Right lobe of liver (tissue), 6 donors: ENCODE measurements around the gene ITGA11. TPM values are rescaled to one million over a fixed set of nuclear protein-coding genes. Genes with fewer than 3 reads are reported as not detected.
A peak's percentile ranks its signal among the peaks of the same experiment; 100 is the strongest.

Experiments
- ATAC-seq, 4 donors: fragments of 200-7000 bp; cut with Tn5 transposase; one replicate each; pipeline ENCODE4 v1.9.1; 2020; ENCODE audit warnings: mild to moderate bottlenecking in 4 of 4, moderate library complexity in 4 of 4
- DNase-seq, 3 donors: peaks; one replicate each; pipeline ENCODE4 v3.0.0-alpha.2; 2020
- H3K27ac ChIP-seq, 3 donors: fragments of 200-600 bp; one replicate each; pipeline ENCODE4 v1.8.0; 2022
- H3K27me3 ChIP-seq, 2 donors: fragments of 200-600 bp; one replicate each; pipeline ENCODE4 v1.8.0; 2022
- H3K36me3 ChIP-seq, 4 donors: fragments of 200-600 bp; sonication (generic) in 1 of 4; one replicate each; pipeline versions ENCODE4 v1.5.1 to v1.8.0; 2017 to 2022; ENCODE audit warnings: control low read depth in 1 of 4
- H3K4me1 ChIP-seq, 4 donors: fragments of 200-600 bp; sonication (generic) in 1 of 4; one replicate each; pipeline versions ENCODE4 v1.5.1 to v1.8.0; 2017 to 2022; ENCODE audit warnings: control low read depth in 1 of 4
- H3K4me3 ChIP-seq, 3 donors: fragments of 200-600 bp; one replicate each; pipeline ENCODE4 v1.8.0; 2022
- H3K9me3 ChIP-seq, 4 donors: fragments of 200-600 bp; sonication (generic) in 1 of 4; one replicate each; pipeline versions ENCODE4 v1.5.1 to v1.8.0; 2017 to 2022; ENCODE audit warnings: control low read depth in 1 of 4
- POLR2A ChIP-seq: fragments of 450-650 bp; IDR thresholded peaks from one replicate; pipeline ENCODE4 v1.6.1; 2017; ENCODE audit warnings: antibody characterized with exemption, mild to moderate bottlenecking
- WGBS: methylation state at CpG from one replicate; pipeline ENCODE4 v1.1.6; 2018; ENCODE audit warnings: low coverage, low lambda C conversion rate; ENCODE audit not compliant: insufficient coverage; ENCODE audit errors: missing lambda C conversion rate; 5-methylcytosine and 5-hydroxymethylcytosine counted together
- intact Hi-C, 2 donors: fragments of 100-400 bp; cut with DNase I; formaldehyde crosslinking; loops; one replicate each; pipeline versions ENCODE4 v1.11.2 to v1.14.1; 2022
- total RNA-seq, 6 experiments: library from RNA; depleted of rRNA in 2 of 6; stranded (reverse); fragments of >200 nt in 2 of 6; fragmentation: NEBNext Ultra II Directional in 3 of 6; extraction: Animal tissue kit (Norgen Biotek cat#: 25700) in 3 of 6; gene quantifications; one replicate each; pipeline versions ENCODE4 v1.1.0 to v1.2.4, GENCODE V29; 2016 to 2023
- TF ChIP-seq, protein P1 (sequence below), 4 donors: fragments of 200-600 bp in 3 of 4; fragments of 450-650 bp in 1 of 4; IDR thresholded peaks; one replicate each; pipeline versions ENCODE4 v1.5.1 to v1.8.0; 2016 to 2022; ENCODE audit warnings: antibody characterized with exemption in 4 of 4, mild to moderate bottlenecking in 2 of 4
- donor health status: DM: no; HTN: yes; CAD: no.
- donor health status: DM: no; HTN: no; CAD: no.
- donor health status: DM: no; HTN: no; CAD: no.
- donor health status: DM: no; HTN: yes; CAD: no.
- donor health status: DM: no; HTN: yes; CAD: no.

The ITGA11 gene
- total RNA-seq, 6 experiments from 2014 or later: 0.51 to 1.4 (median 0.73) TPM

DNA sequence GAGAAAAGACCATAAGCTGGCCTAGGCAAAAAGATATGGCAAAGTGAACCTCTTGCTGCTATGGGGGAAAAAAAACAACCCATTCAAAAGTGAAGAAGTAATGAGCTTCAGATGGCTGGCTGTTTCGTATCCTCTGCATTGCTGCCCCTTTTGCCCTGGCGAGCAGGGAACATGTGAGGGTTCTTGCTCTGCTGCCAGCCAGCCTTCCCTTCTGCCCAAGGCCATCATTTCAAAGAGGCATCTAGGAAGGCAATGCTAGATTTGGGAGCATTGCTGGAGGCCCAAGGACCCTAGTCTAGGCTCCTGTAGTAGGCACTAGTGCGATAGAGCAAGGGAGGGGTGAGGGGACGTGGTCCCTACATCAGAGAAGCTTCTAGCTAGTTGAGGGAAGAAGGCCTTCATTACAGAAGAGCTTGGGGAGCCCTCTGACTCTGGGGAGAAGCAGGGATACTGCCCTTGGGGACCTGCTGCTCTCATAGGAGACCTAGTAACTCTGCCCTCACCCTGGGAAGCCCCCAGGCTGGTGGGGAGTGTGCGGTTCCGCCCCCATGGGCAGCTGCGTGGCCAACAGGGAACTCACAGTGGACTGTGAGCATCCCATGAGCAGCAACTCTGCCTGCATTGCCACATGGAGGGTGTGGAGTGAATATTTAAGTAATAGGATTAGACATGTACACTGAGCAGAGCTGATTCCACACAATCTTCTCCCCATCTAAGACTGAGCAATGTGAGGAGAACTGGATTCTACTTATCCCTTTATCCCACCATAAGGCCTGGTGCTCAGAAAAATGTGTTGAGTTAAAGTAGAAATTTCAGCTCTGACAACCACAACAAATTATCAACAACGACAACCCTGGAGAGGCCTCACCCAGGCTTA lies 21.3 kb downstream of the ITGA11 start:
- Histone ChIP-seq H3K9me3 (no peaks in the 10 kb centered on the region), H3K36me3 (no peaks in the 10 kb centered on the region), H3K4me1 (no peaks in the 10 kb centered on the region), H3K27me3 (no peaks in the 10 kb centered on the region), H3K27ac (no peak overlapping the region), H3K4me3 (no peak overlapping the region)
- 67% methylated on average over 4 of the region's 8 CpGs for WGBS
- TF ChIP-seq, protein P1, sequence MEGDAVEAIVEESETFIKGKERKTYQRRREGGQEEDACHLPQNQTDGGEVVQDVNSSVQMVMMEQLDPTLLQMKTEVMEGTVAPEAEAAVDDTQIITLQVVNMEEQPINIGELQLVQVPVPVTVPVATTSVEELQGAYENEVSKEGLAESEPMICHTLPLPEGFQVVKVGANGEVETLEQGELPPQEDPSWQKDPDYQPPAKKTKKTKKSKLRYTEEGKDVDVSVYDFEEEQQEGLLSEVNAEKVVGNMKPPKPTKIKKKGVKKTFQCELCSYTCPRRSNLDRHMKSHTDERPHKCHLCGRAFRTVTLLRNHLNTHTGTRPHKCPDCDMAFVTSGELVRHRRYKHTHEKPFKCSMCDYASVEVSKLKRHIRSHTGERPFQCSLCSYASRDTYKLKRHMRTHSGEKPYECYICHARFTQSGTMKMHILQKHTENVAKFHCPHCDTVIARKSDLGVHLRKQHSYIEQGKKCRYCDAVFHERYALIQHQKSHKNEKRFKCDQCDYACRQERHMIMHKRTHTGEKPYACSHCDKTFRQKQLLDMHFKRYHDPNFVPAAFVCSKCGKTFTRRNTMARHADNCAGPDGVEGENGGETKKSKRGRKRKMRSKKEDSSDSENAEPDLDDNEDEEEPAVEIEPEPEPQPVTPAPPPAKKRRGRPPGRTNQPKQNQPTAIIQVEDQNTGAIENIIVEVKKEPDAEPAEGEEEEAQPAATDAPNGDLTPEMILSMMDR (IDR thresholded peaks at IDR 0.05): no peak
- TF ChIP-seq POLR2A: no peak
- DNase-seq: peak in 1 of 3 donors; percentile 36
- no peak for ATAC-seq
- intact Hi-C loops: no loop called here

DNA sequence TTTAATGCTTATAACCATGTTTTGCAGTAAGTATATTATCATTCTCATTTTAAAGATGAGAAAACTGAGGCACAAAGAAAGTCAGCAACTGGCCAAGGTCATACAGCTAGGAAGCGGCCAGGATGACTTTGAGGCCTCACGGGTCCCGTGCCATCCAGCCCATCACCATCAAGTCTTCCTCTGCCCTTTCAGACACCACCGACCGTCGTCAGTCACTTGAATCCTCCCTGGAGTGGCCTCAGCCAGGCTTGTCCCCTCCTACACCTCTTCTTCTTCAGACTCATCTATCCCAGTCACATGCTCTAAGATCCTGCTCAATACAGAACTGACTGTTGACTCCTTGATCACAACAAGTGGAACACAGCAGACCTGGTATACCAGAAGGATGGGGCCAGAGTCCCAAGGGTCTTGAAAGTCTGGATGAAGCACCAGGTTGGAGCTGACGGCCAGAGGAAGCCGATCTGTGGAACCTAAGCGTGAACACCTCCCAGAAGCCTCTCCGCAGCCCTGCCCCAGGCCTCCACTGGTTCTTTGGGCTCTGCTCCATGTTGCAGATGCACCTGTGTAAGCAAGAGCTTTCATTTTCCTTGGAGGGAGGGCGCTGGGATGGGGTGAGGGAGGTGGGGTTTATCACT lies 22.1 kb downstream of the ITGA11 start:
- TF ChIP-seq, protein P1 (IDR thresholded peaks at IDR 0.05): no peak
- no peak for TF ChIP-seq POLR2A
- no peak for ATAC-seq
- Histone ChIP-seq H3K4me3 (no peak overlapping the region), H3K9me3 (no peaks in the 10 kb centered on the region), H3K36me3 (no peaks in the 10 kb centered on the region), H3K27me3 (no peaks in the 10 kb centered on the region), H3K27ac (no peak overlapping the region), H3K4me1 (no peaks in the 10 kb centered on the region)
- peak in 1 of 3 donors; percentile 32 for DNase-seq
- intact Hi-C loops: no loop called here
- 87% methylated on average over 10 of the region's 11 CpGs for WGBS

- 29% methylated on average over 1 of the region's 4 CpGs for WGBS
- Histone ChIP-seq H3K36me3 (no peaks in the 10 kb centered on the region), H3K27me3 (no peaks in the 10 kb centered on the region), H3K9me3 (no peaks in the 10 kb centered on the region), H3K4me1 (no peaks in the 10 kb centered on the region), H3K27ac (no peak overlapping the region), H3K4me3 (no peak overlapping the region)
- ATAC-seq (no peak), DNase-seq (peak in 1 of 3 donors; percentile 6)
- TF ChIP-seq, protein P1 (IDR thresholded peaks at IDR 0.05): no peak
- no peak for TF ChIP-seq POLR2A
- intact Hi-C loops: no loop called here
Observed at GRCh38 chr15:68408971-68409370, 23.0 kb downstream of the ITGA11 start.

GRCh38 chr15:68407886-68408881 lies 23.8 kb downstream of the ITGA11 start:
- 69% methylated on average over 7 of the region's 9 CpGs for WGBS
- intact Hi-C loops: no loop called here
- DNase-seq (peak in 1 of 3 donors; percentile 28), ATAC-seq (no peak)
- H3K4me1 ChIP-seq: no peaks in the 10 kb centered on the region
- no peak overlapping the region for H3K27ac ChIP-seq
- H3K9me3 ChIP-seq: no peaks in the 10 kb centered on the region
- no peaks in the 10 kb centered on the region for H3K27me3 ChIP-seq
- TF ChIP-seq, protein P1 (IDR thresholded peaks at IDR 0.05): no peak
- TF ChIP-seq POLR2A: no peak
- no peaks in the 10 kb centered on the region for H3K36me3 ChIP-seq
- no peak overlapping the region for H3K4me3 ChIP-seq
